EH (cell line): Measurements from ENCODE around the gene ARHGAP10.
"Not testable (repeated sequence)": the region's sequence is repeated elsewhere in the genome, so short reads cannot be mapped to it uniquely, and the experiment has no call there.

ENCODE experiments used
- DNase-seq: peaks from one replicate; pipeline ENCODE4 v3.0.0-alpha.2; 2015; ENCODE audit warnings: low read depth

The ARHGAP10 gene

DNA sequence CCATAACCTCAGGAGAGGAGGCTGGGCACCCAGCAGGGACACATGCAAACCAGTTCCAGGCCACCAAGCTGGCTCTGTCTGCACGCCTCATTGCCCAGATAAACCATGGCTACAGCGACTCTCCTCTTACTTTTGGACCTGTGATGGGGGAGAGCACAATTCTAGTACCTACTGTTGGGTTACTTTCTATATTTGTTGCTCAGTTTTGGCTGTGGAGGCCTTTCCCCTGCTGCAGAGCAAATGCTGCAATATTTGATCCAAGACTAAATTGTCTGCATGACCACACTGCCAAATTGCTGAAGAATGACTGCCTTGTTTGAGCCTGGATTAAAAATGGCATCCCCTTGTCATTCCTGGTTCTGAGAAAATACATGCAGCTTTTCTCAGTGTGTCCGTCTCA lies 253.5 kb downstream of the ARHGAP10 start:
- no peak for DNase-seq

DNA sequence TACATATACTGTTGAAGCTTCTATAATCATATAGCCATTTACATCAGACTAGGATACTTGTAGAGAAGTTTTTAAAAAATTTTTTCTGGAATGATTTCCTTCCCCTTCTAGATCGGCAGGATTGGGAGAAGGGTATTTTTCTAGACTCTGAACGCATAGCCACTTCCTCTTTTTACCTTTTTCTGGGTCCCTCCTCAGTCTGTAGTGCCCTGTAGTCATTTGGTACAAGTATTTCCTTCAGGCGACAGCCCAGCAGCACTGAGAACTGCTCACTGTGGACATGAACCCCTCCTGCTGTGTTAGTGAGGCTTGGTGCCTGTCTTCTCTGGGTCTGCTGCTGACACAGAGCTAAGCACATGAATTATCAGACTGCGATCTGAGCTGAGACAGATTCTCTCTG lies 255.4 kb downstream of the ARHGAP10 start:
- DNase-seq, result no peak

DNA sequence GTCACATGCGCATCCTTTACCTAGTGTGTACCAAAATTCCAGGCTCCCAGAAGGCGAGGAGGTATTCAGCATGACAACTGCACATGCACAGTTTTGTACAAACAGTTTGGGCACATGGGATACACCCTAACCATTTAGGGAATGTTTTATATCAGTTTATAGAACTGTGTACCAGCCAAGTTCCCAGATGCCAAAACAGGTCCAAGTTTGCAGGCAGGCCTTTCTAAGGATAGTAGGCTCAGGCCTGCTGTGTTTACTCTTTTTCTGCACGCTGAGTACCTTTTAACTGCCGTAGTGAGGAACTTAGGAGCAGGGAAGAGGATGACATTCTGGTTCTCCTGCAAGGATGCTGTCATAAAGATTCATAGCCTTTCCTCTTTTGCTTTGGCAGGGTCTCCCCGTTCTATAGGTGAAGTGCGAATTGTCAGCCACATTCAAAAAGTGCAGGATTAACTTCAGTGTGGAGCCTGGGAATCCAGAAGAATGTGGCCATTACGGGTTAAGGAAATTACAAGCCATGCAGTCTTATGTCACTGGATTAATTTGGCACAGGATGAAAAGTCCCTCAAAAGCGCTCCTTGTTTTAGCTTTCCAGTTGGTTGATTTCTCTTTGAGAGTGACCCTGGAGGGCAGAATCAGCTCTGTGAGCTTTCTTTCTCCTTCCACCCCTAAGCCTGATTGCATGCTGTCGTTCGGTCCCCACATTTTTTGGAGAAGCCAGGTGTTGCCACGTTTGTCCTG lies 259.8 kb downstream of the ARHGAP10 start:
- DNase-seq, result no peak

DNA sequence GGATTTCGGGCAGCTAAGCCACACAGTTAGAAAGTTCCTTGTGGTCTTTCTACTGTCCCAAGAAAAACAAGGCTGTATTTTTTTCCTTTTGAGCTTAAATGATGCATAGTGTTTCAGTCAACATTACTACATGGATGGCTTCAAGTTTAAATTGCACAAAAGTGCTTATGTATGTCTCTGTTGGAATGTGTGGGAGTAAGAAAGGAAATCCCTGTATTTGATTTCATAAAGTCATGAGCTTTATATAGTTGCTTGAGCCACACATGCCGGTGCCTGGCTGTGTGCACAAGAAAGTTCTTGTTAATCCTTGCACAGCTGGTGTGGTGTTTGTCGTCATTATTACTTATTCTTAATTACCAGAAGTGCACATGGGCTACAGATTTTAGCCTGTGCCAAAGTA lies 262.2 kb downstream of the ARHGAP10 start:
- no peak for DNase-seq

DNA sequence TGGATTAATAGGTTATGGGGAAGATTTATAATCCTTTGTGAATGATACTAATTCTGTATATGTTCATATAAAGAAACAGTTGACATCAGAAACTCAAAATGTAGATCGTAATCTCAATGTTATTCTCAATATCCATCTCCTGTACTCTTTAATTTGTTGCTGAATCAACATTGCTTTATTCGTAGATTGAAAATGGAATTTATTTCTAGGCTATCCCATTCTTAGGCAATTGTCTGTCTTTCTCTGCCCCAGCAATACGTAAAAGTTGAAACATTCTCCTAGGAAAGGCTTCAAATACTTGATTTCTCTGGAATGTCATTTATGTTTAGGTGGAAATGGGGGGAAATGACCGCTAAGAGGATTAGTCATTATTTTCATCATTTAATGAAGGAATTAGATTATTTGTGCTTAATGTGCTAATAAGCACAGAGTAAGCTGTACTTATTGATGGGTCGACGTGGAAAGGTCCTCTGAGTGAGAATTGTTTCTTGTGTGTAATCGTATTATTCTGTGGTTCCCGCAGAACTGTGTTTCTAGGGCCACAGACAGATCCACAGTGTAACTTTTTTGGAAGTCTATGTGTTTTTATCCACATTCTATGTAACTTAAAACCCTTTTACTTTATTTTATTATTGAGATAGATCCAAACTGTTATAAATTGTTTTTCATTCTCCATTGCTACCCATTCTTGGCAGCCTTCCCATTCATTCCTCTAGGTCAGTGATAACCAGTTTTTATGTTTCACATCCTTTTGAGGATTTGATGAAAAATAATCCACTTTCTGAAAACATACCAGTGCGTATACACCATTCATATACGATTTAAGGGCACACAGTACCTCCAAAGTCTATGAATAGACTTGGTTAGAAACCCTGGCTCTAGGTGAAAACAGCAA lies 262.9 kb downstream of the ARHGAP10 start:
- peak; percentile 33 for DNase-seq

DNA sequence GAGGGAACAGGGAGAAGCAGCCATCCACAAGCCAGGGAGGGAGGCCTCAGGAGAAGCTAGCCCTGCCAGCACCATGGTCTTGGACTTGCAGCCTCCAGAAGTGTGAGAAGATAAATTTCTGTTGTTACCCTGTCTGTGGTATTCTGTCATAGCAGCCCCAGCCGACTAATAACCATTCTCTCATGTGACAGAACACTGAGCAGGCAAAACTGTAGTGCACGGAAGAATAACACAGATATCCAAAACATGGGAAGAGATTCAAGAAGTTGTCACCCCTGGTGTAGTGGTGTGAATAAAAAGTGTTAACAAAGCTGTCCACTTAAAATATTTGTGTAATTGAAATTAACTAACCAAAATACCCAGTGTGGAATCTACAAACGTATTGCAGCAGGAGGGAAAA lies 265.0 kb downstream of the ARHGAP10 start:
- no peak for DNase-seq

DNA sequence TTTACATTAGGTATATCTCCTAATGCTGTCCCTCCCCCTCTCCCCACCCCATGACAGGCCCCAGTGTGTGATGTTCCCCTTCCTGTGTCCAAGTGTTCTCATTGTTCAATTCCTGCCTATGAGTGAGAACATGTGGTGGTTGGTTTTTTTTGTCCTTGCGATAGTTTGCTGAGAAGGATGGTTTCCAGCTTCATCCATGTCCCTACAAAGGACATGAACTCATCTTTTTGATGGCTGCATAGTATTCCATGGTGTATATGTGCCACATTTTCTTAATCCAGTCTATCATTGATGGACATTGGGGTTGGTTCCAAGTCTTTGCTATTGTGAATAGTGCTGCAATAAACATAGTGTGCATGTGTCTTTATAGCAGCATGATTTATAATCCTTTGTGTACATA lies 268.1 kb downstream of the ARHGAP10 start:
- DNase-seq, result not testable (repeated sequence)

DNA sequence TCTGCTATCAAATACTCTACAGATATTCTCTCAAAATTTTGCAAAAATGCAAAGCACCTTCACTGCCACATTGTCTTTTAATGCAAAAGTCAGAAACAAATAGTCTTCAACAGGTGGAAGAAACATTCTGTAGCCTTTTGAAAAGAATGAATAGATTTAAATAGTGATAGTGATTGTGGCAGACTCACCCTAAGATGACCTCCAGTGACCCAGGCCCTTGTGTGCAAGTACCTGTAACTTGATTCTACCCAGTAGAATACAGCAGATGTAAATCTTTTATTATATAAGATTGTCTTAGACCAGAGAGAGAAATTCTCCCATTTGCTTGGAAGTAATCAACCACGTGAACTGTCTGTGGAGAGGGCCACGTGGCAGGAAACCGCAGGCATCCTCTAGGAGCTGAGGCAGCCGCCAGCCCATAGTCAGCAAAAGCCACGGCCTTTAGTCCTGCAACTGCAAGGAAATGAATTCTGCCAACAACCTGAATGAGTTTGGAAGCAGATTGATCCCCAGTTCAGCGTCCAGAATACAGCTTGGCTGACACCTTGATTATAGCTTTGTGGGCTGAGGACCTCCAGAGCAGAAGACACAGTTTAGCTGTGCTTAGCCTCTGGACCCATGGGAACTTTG lies 272.5 kb downstream of the ARHGAP10 start:
- no peak for DNase-seq

DNA sequence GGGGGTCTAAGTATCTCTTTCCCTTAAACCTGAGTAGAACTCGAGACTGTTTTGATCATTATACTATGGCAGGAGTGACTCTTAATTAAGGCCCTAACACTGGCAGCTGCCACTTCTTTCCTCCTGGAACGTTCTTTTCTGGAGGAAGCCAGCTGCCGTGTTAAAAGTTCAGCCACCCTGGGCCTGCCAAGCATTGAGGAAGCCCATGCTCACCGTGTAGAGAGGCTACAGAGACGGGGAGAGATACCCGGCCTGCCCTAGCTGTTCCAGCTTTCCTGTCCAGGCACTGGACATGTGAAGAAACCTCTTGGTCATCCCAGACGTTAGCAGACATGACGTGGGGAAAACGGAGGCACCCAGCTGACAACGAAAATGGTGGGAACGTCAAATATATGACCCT lies 274.1 kb downstream of the ARHGAP10 start:
- no peak for DNase-seq

DNA sequence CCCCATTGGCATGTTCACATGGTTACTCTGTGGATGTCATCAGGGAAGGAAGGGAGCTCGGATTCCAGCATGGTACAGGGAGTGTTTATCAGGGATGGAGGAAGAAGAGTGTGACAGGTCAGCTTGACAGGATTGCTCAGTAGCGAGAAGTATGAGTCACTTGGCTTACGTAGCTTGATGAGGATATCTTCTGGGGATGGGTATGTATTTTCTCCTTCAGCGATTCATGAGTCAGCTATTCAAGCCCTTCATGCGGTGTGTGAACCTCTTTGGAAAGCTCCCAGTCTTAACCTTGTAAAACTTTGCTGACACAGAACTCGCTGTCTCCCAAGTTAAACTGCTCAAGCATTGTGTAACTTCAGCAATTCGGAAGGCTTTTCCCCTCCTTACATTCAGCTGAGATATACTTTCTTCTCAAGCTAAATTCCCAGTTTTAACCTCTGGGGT lies 275.4 kb downstream of the ARHGAP10 start:
- peak; percentile 99 for DNase-seq

DNA sequence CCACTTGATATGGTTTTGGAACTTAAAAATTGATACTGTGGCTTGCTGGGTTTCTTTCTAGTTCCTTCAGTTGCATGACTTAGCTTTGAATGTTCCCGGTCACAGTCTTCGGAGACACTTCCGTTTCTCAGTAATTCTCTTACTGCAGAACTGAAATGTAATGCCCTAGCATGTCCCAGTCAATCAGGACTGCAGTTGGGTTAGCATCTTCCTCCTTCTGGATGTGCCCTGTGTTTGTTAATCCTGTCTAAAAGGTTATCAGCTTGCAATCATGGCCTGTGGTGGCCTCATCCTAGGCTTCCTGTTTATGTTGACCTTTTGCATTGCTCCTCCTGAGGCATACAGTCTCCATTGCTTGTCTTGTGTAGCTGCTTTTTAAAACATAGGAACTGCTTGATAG lies 275.9 kb downstream of the ARHGAP10 start:
- no peak for DNase-seq

DNA sequence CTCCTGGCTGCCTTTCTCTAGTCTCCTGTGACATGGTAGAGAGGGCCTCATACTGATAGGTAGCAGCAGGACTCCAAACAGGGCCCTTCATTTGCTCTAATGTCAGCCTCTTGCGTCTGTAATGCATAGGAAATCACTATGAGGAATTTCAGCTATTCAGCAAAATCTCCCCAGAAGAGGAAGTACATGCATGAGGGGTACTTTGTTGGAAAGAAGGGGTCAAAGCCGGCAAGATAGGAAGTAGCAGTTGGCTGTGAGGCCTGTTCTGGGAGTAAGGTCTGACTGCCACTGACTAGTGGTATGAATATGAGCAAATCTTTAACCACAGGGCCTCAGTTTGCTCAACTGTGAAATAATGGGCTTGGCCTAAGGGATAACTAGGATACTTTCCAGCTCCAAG lies 283.2 kb downstream of the ARHGAP10 start:
- DNase-seq, result no peak

DNA sequence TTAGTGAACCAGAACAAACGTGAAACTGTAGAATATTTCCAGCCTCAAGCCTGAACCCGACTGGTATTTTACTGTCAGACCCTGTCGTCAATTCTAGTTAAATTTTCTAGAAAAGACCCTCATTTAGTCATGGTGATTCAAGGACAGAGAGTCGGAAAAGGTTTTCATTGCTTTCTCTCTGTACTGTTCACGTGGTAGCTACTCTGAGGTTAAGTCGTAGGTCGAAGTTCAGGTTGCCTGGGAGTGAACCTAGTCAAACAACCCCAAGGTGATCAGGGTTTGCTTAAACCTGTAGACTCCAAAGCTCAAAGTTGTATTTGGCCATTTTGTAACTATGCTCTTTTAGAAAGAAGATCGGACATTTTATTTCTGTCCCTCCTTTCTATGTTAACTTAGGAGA lies 283.6 kb downstream of the ARHGAP10 start:
- DNase-seq, result no peak

DNA sequence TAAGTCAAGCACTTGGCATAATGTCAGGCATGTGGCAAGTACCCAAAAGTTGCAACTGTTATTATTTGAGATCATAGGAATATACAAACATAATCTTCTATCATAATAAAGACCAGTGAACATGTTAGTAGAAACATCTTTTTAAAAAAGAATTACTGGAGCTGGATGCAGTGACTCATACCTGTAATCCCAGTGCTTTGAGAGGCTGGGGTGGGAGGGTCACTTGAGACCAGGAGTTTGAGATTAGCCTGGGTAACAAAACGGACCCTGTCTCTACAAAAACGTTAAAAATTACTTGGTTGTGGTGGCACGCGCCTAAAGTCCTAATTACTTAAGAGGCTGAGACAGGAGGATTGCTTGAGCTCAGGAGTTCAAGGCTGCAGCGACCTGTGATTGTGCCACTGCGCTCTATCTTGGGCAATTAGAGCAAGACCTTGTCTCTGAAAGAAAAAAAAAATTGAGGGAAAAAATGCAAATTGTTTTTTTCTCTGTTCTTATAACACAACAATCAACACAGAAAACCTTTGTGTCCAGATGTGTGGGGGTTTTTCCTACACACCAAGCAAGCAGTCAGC lies 284.3 kb downstream of the ARHGAP10 start:
- no peak for DNase-seq

DNA sequence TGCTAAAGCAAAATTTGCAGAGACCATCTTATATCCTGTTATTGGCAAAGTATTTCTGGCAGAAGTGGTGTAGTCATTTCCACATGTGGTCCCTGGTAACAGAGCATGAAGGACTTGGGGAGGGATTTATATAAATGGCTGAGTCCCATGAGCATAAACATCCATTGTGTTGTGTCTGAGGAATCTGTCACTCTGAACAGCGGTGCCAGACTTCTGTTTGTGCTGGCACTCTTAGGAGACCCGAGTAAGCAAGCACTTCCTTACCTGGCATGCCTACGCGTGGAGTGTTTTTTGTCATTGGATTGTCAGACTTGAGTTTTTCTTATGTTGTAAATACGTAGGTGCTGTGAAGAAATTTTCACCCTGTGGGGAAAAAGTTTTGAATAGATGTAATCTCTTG lies 285.9 kb downstream of the ARHGAP10 start:
- DNase-seq, result no peak

DNA sequence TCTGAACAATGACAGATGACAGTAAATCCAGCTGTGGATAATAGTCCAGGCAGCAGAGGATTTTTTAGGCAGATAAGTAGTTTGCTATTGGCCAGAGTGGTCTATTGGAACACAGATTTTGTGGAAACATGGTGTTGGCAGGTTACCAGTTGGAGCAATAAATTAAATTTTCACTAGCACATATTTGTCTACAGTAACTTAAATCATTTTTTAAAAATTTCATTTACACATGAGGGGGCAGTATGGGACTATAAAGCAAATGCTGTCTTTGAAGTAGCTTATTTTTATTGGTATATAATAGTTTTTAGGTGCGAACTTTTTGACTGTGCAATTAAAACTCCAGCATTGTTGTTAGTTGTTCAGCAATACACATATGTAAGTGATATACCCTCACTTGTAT lies 289.8 kb downstream of the ARHGAP10 start:
- DNase-seq, result no peak

DNA sequence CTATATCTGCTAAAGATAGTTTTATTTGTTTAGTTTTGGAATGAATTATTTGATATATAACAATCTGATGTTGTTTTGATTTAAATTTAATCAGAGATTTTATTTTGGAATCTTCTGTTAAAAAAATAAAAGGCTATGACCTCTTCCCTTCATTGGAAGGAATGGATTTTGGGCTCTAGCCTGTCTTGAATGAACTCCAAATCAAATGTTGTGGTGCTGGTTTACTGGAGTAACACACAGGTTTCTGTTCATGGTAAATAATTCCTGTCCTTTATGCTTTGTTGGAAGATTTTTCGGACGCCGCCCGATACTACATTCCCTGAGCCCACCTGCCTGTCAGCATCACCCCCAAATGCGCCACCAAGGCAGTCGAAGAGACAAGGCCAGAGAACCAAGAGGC lies 291.1 kb downstream of the ARHGAP10 start:
- DNase-seq, result no peak

DNA sequence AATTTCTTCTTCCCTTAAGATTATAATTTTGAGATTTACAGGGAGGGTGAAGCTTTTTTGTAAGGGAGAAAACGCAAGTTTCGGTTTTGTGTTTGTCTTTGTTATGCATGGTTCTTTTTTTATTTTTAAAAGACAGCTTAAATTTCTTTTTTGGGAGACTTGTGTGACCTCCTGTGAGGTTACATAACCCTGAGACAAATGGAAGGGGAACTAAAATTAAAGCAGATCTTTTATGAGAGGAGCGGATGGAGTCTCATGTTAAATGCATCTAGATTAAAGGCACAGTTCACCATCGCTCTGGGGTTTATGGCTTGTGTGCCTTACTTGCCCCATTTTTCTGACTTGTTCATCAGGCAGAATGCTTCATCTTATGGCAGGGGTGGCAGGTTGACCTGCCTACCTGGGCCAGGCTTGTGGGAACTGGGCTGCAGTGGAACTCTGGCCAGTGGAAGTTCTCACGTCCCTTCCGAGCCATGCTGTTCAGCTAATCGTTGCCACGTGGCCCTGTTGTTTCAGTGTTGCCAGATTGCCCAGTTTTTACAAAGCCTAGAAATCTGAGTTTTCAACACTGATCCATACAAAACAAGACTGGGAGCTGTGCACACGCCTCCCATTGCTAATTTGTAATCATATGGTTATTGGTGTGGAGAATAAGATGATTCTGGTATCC lies 291.8 kb downstream of the ARHGAP10 start:
- no peak for DNase-seq

DNA sequence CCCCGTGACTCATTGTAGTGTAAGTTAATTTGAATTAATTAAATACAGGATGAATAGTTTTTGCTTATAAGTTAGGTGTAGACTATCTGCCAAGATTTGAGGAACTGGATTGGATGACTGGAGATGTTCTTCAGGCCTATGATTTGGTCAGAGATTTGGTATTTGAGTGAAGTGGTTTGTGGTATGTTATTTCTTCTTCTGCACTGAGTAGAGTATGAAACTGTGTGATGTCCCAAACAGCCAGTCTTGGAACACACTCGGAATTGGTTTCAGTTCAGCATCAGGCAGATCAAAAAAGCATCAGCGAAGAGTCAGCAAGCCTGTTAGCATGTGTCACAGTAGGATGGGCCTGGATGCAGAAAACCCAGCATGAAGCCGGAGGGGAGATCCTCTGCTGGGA lies 294.1 kb downstream of the ARHGAP10 start:
- peak; percentile 88 for DNase-seq

DNA sequence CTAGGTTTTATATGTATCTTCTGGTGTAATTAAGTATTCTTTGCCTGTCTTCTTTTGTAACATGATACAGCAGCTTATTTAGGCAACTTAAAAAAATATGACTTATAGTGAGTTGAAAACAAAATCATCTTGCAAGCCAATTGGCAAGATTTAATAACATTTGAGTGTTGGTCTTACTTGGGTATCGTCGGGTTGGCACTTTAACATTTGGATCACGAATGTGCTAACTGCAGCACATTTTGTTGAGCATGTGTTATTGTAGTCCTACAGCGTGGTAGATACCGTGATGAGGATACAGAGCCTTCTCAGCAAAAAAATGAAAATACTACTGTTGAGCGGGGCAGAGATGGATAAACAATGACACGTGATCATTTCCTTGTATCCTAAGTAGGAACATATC lies 295.3 kb downstream of the ARHGAP10 start:
- DNase-seq, result no peak

DNA sequence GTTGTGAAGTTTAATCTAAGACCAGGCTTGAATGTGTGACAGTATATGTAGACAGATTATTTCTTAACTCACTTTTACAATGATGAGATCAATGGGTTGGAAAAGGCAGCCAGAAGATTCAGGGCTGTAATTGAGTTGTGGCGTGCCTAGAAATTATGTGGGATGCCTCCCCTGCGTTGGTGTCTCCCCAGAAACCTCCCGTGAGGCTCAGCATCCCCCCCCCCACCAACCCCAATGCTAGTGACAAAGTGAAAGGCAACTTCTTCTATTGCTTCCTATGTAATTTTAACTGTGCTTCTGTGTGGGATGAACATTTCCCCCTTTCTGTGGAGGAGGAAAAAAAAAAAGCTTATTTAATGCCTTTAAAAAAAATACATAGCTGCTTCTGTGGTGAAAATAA lies 297.9 kb downstream of the ARHGAP10 start:
- DNase-seq, result no peak
